Activated naive CD4-positive, alpha-beta T cell treated with anti-CD3 and anti-CD28 coated beads, Interleukin-2, amount 50 U/mL, for 24 hours (primary cell): ENCODE data around the gene SETDB1.

Source experiments
- H3K27ac Mint-ChIP-seq: one replicate; pipeline ENCODE4 v1.8.0; 2021; ENCODE audit warnings: mild to moderate bottlenecking, mixed read lengths
- H3K27me3 Mint-ChIP-seq: one replicate; pipeline ENCODE4 v1.8.0; 2021; ENCODE audit warnings: mixed read lengths
- H3K36me3 Mint-ChIP-seq: one replicate; pipeline ENCODE4 v1.8.0; 2021; ENCODE audit warnings: mixed read lengths
- H3K4me1 Mint-ChIP-seq: one replicate; pipeline ENCODE4 v1.8.0; 2021; ENCODE audit warnings: mixed read lengths
- H3K4me3 Mint-ChIP-seq: one replicate; pipeline ENCODE4 v1.8.0; 2021; ENCODE audit warnings: mild to moderate bottlenecking, mixed read lengths
- H3K9me3 Mint-ChIP-seq: one replicate; pipeline ENCODE4 v1.8.0; 2021; ENCODE audit warnings: mixed read lengths

SETDB1 gene

GRCh38 chr1:151001602-151002001 is 75.4 kb downstream of the SETDB1 start:
- no peaks in the 10 kb centered on the region for H3K27me3 Mint-ChIP-seq
- no peaks in the 10 kb centered on the region for H3K9me3 Mint-ChIP-seq
- peaks cover 3% of the 10 kb centered on the region for H3K36me3 Mint-ChIP-seq
- peaks cover 57% of the 10 kb centered on the region for H3K4me1 Mint-ChIP-seq
- peak overlapping the region; percentile 35 for H3K4me3 Mint-ChIP-seq
- H3K27ac Mint-ChIP-seq = peak overlapping the region; percentile 87

GRCh38 chr1:151002051-151002450 is 75.9 kb downstream of the SETDB1 start:
- Mint-ChIP-seq H3K4me1 (peaks cover 62% of the 10 kb centered on the region), H3K27me3 (no peaks in the 10 kb centered on the region), H3K36me3 (peaks cover 3% of the 10 kb centered on the region), H3K9me3 (no peaks in the 10 kb centered on the region), H3K4me3 (peak overlapping the region; percentile 78), H3K27ac (peak overlapping the region; percentile 99)

GRCh38 chr1:151002611-151003010 is 76.4 kb downstream of the SETDB1 start:
- H3K27ac Mint-ChIP-seq = peak overlapping the region; percentile 99
- peak overlapping the region; percentile 78 for H3K4me3 Mint-ChIP-seq
- H3K4me1 Mint-ChIP-seq = peaks cover 67% of the 10 kb centered on the region
- no peaks in the 10 kb centered on the region for H3K9me3 Mint-ChIP-seq
- H3K27me3 Mint-ChIP-seq = no peaks in the 10 kb centered on the region
- H3K36me3 Mint-ChIP-seq = peaks cover 3% of the 10 kb centered on the region

GRCh38 chr1:151003180-151003579 is 77.0 kb downstream of the SETDB1 start:
- Mint-ChIP-seq H3K9me3 (no peaks in the 10 kb centered on the region), H3K36me3 (peaks cover 3% of the 10 kb centered on the region), H3K27ac (peak overlapping the region; percentile 99), H3K4me3 (peak overlapping the region; percentile 78), H3K4me1 (peaks cover 73% of the 10 kb centered on the region), H3K27me3 (no peaks in the 10 kb centered on the region)

GRCh38 chr1:151005729-151006319 is 79.7 kb downstream of the SETDB1 start:
- H3K27ac Mint-ChIP-seq = peak overlapping the region; percentile 97
- peak overlapping the region; percentile 89 for H3K4me3 Mint-ChIP-seq
- no peaks in the 10 kb centered on the region for H3K9me3 Mint-ChIP-seq
- H3K36me3 Mint-ChIP-seq = no peaks in the 10 kb centered on the region
- peaks cover 80% of the 10 kb centered on the region for H3K4me1 Mint-ChIP-seq
- H3K27me3 Mint-ChIP-seq = no peaks in the 10 kb centered on the region

- Mint-ChIP-seq H3K4me1 (peaks cover 80% of the 10 kb centered on the region), H3K36me3 (no peaks in the 10 kb centered on the region), H3K4me3 (peak within 1 kb of the TSS; percentile 89), H3K27ac (peak within 1 kb of the TSS; percentile 97), H3K27me3 (no peaks in the 10 kb centered on the region), H3K9me3 (no peaks in the 10 kb centered on the region)
These were observed 80.3 kb downstream of the SETDB1 start, which contains the start of gene MINDY1 for GRCh38 chr1:151006327-151007052. Gene MINDY1, minus strand, starts transcription at chr1:151006902. Its CDS starts 4,285 bp downstream, at chr1:151002617.

- H3K36me3 Mint-ChIP-seq = peaks cover 3% of the 10 kb centered on the region
- no peaks in the 10 kb centered on the region for H3K27me3 Mint-ChIP-seq
- peak overlapping the region; percentile 89 for H3K4me3 Mint-ChIP-seq
- H3K27ac Mint-ChIP-seq = peak overlapping the region; percentile 97
- peaks cover 77% of the 10 kb centered on the region for H3K4me1 Mint-ChIP-seq
- H3K9me3 Mint-ChIP-seq = no peaks in the 10 kb centered on the region
These were observed 81.7 kb downstream of the SETDB1 start for GRCh38 chr1:151007853-151008243.

- peaks cover 3% of the 10 kb centered on the region for H3K36me3 Mint-ChIP-seq
- H3K9me3 Mint-ChIP-seq = no peaks in the 10 kb centered on the region
- peak within 1 kb of the TSS; percentile 97 for H3K27ac Mint-ChIP-seq
- peak within 1 kb of the TSS; percentile 89 for H3K4me3 Mint-ChIP-seq
- no peaks in the 10 kb centered on the region for H3K27me3 Mint-ChIP-seq
- H3K4me1 Mint-ChIP-seq = peaks cover 79% of the 10 kb centered on the region
These were observed 82.4 kb downstream of the SETDB1 start, which contains the start of gene PRUNE1 for GRCh38 chr1:151008244-151009205. Gene PRUNE1, plus strand, starts transcription at chr1:151008449. Its CDS starts 184 bp downstream, at chr1:151008633.

- Mint-ChIP-seq H3K36me3 (peaks cover 3% of the 10 kb centered on the region), H3K4me1 (peaks cover 78% of the 10 kb centered on the region), H3K27me3 (no peaks in the 10 kb centered on the region), H3K9me3 (no peaks in the 10 kb centered on the region), H3K27ac (peak overlapping the region; percentile 97), H3K4me3 (peak overlapping the region; percentile 89)
These were observed 83.0 kb downstream of the SETDB1 start for GRCh38 chr1:151009206-151009587.

GRCh38 chr1:151009674-151010345 is 83.6 kb downstream of the SETDB1 start:
- peaks cover 76% of the 10 kb centered on the region for H3K4me1 Mint-ChIP-seq
- H3K27ac Mint-ChIP-seq = no peak overlapping the region
- no peaks in the 10 kb centered on the region for H3K27me3 Mint-ChIP-seq
- H3K4me3 Mint-ChIP-seq = peak overlapping the region; percentile 89
- H3K9me3 Mint-ChIP-seq = no peaks in the 10 kb centered on the region
- H3K36me3 Mint-ChIP-seq = peaks cover 3% of the 10 kb centered on the region

- peaks cover 75% of the 10 kb centered on the region for H3K4me1 Mint-ChIP-seq
- H3K36me3 Mint-ChIP-seq = peaks cover 3% of the 10 kb centered on the region
- H3K27me3 Mint-ChIP-seq = no peaks in the 10 kb centered on the region
- no peak overlapping the region for H3K4me3 Mint-ChIP-seq
- H3K9me3 Mint-ChIP-seq = no peaks in the 10 kb centered on the region
- no peak overlapping the region for H3K27ac Mint-ChIP-seq
These were observed 84.2 kb downstream of the SETDB1 start for GRCh38 chr1:151010346-151010726.

GRCh38 chr1:151011154-151011850 is 85.1 kb downstream of the SETDB1 start:
- H3K27ac Mint-ChIP-seq = peak overlapping the region; percentile 19
- H3K27me3 Mint-ChIP-seq = no peaks in the 10 kb centered on the region
- H3K4me3 Mint-ChIP-seq = peak overlapping the region; percentile 16
- peaks cover 65% of the 10 kb centered on the region for H3K4me1 Mint-ChIP-seq
- H3K36me3 Mint-ChIP-seq = peaks cover 3% of the 10 kb centered on the region
- no peaks in the 10 kb centered on the region for H3K9me3 Mint-ChIP-seq

- Mint-ChIP-seq H3K27me3 (no peaks in the 10 kb centered on the region), H3K4me1 (peaks cover 53% of the 10 kb centered on the region), H3K9me3 (no peaks in the 10 kb centered on the region), H3K36me3 (peaks cover 3% of the 10 kb centered on the region), H3K4me3 (no peak overlapping the region), H3K27ac (peak overlapping the region; percentile 59)
These were observed 86.7 kb downstream of the SETDB1 start for GRCh38 chr1:151012684-151013471.

- H3K36me3 Mint-ChIP-seq = peaks cover 3% of the 10 kb centered on the region
- H3K9me3 Mint-ChIP-seq = no peaks in the 10 kb centered on the region
- H3K27ac Mint-ChIP-seq = no peak overlapping the region
- H3K4me1 Mint-ChIP-seq = peaks cover 47% of the 10 kb centered on the region
- H3K4me3 Mint-ChIP-seq = no peak overlapping the region
- H3K27me3 Mint-ChIP-seq = no peaks in the 10 kb centered on the region
These were observed 87.4 kb downstream of the SETDB1 start for GRCh38 chr1:151013518-151013917.
